ENCODE results near the gene MARK2.

Gene MARK2

DNA sequence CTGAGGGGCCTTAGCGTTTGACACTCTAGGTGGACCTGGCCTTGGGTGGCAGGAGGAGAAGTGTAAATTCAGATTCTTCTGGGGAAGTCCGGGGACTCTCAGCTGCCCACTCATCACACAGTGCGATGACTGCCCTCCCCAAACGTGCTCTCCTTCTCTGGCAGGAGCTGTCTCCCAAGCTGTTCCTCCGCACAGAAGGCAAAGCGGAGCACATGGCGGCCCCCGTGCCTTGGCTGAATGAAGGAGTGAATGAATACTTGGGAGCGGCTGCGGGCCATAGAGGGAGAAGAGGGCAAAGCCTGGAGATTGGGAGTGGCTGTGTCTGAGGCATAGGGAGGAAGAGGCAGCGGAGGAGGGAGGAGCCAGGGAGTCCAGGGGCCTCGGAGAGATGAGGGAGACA lies 93.0 kb downstream of the MARK2 start:
- Histone ChIP-seq H3K4me1 (no peaks in the 10 kb centered on the region), H3K4me2 (ENCODE audit: low read length) (no peak overlapping the region), H3K27me3 (ENCODE audit: control insufficient read depth, insufficient read depth, low read length) (no peaks in the 10 kb centered on the region), H2AFZ (no peak overlapping the region), H3K27ac (no peak overlapping the region), H3K9ac (no peak overlapping the region), H3K36me3 (ENCODE audit: control insufficient read depth, insufficient read depth, low read length) (no peaks in the 10 kb centered on the region), H3K79me2 (no peaks in the 10 kb centered on the region), H3K4me3 (ENCODE audit: low read depth, low read length) (no peak overlapping the region), H3K9me3 (ENCODE audit: control insufficient read depth, low read length) (no peaks in the 10 kb centered on the region)
- TF ChIP-seq, protein P1, sequence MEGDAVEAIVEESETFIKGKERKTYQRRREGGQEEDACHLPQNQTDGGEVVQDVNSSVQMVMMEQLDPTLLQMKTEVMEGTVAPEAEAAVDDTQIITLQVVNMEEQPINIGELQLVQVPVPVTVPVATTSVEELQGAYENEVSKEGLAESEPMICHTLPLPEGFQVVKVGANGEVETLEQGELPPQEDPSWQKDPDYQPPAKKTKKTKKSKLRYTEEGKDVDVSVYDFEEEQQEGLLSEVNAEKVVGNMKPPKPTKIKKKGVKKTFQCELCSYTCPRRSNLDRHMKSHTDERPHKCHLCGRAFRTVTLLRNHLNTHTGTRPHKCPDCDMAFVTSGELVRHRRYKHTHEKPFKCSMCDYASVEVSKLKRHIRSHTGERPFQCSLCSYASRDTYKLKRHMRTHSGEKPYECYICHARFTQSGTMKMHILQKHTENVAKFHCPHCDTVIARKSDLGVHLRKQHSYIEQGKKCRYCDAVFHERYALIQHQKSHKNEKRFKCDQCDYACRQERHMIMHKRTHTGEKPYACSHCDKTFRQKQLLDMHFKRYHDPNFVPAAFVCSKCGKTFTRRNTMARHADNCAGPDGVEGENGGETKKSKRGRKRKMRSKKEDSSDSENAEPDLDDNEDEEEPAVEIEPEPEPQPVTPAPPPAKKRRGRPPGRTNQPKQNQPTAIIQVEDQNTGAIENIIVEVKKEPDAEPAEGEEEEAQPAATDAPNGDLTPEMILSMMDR (IDR thresholded peaks at IDR 0.05) = no peak

DNA sequence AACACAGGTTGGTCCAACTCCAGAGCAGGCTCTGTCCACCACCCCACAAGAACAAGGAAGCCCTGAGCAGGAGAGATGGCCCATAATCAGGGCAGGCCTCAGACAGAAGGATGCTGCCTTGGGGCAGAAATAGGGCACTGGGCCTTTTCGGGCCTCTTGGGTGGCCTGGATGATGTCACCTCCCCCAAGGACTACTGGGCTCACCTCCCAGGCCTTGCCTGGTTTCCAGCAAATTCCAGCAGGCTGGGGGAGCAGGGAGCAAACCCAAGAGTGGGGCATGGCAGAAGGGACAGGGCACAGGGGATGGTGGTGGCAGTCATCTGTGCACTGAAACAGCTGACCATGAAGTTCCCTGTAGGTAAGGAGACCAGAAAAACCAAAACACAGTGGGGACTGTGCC lies 94.5 kb downstream of the MARK2 start:
- TF ChIP-seq, protein P1 (IDR thresholded peaks at IDR 0.05) = no peak
- H3K4me3 ChIP-seq (ENCODE audit: low read depth, low read length) = no peak overlapping the region
- no peaks in the 10 kb centered on the region for H3K4me1 ChIP-seq
- H3K9ac ChIP-seq = no peak overlapping the region
- H3K27me3 ChIP-seq (ENCODE audit: control insufficient read depth, insufficient read depth, low read length) = no peaks in the 10 kb centered on the region
- no peaks in the 10 kb centered on the region for H3K79me2 ChIP-seq
- no peak overlapping the region for H2AFZ ChIP-seq
- H3K27ac ChIP-seq = no peak overlapping the region
- no peak overlapping the region for H3K4me2 ChIP-seq (ENCODE audit: low read length)
- H3K36me3 ChIP-seq (ENCODE audit: control insufficient read depth, insufficient read depth, low read length) = no peaks in the 10 kb centered on the region
- no peaks in the 10 kb centered on the region for H3K9me3 ChIP-seq (ENCODE audit: control insufficient read depth, low read length)

DNA sequence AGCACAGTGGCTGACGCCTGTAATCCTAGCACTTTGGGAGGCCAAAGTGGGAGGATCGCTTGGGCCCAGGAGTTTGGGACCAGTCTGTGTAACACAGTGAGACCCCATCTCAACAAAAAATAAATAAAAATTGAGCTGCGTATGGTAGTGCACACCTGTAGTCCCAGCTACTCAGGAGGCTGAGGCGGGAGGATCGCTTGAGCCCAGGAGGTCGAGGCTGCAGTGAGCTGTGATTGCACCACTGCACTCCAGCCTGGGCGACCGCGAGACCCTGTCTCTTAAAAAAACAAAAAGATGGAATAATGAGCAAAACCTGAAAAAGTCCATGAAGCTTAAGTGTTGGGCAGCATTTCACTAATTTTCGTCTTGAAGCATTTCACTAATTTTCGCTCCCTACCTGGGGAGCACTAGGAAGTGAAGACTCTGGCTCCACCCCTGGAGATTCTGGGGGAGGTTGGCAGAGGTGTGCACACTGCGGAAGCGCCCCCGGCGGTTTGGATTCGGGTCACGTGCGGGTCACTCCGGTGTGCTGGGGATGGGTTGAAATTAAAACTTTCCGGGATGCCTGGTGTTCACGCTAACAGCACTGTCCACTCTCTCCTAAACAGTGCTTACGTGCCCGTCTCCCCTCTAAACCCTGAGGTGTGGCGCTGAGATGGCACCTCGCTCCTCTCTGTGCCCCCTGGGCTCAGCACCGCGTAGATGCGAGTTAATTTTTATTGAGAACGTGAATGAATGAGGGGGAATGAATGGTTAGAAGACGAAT lies 99.0 kb downstream of the MARK2 start:
- H3K4me3 ChIP-seq (ENCODE audit: low read depth, low read length) = peak overlapping the region; percentile 49
- H3K4me2 ChIP-seq (ENCODE audit: low read length) = peak overlapping the region; percentile 82
- peak overlapping the region; percentile 58 for H3K27ac ChIP-seq
- H2AFZ ChIP-seq = peak overlapping the region; percentile 79
- TF ChIP-seq, protein P1 (IDR thresholded peaks at IDR 0.05) = no peak
- H3K79me2 ChIP-seq = no peaks in the 10 kb centered on the region
- H3K9ac ChIP-seq = no peak overlapping the region
- no peaks in the 10 kb centered on the region for H3K9me3 ChIP-seq (ENCODE audit: control insufficient read depth, low read length)
- no peaks in the 10 kb centered on the region for H3K27me3 ChIP-seq (ENCODE audit: control insufficient read depth, insufficient read depth, low read length)
- no peaks in the 10 kb centered on the region for H3K36me3 ChIP-seq (ENCODE audit: control insufficient read depth, insufficient read depth, low read length)
- H3K4me1 ChIP-seq = peaks cover 3% of the 10 kb centered on the region

DNA sequence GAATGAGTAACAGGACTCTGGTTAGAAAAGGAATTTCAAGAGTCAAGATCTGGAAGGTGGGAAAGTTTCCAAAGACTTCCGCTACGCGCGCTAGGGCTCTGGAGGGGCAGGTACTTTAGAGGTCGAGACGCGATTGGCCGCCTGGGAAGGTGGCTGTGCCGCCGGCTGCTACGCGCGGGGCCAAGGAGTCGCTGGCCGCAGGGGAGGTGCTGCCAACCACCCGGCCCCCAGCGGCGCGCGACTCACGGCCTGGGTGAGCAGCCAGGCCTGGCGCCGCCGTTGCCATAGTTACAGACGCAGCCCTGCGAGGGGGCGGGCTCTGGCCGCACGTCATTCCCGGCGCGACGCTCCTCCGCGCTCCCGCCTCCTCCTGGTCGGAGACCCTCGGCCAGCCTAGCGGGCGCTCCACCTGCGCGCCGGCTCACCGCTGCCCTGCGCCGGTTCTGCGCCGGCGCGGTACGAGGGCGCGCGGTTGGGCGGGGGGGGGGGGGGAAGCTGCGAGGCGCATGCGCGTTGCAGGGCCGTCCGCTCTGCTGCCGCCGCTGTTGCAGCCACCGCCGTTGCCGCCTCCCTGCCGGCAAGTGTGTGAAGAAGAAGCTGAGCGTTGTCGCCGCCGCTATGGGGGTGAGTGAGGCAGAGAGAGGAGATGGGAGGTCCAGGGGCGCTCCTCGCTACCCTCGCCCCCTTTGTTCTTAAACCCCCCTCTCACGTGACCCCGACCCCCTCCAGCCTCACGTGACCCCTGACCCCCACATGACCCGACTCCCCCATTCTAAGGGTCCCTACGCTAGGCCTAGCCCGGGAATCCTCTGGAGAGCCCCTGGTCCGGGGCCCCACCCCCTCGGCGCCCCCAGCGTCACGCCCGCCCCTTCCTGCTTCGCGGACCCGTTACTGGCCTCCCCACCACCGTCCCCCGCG lies 99.8 kb downstream of the MARK2 start, which contains the start of gene NAA40:
Gene NAA40 (plus strand): TSS at position 524 of the 918 bp plus-strand sequence. CDS start 95 bp downstream, at position 619.
- no peaks in the 10 kb centered on the region for H3K36me3 ChIP-seq (ENCODE audit: control insufficient read depth, insufficient read depth, low read length)
- peaks cover 3% of the 10 kb centered on the region for H3K4me1 ChIP-seq
- H3K9ac ChIP-seq = peak within 1 kb of the TSS; percentile 37
- H2AFZ ChIP-seq = peak within 1 kb of the TSS; percentile 79
- H3K27ac ChIP-seq = peak within 1 kb of the TSS; percentile 58
- H3K4me3 ChIP-seq (ENCODE audit: low read depth, low read length) = peak within 1 kb of the TSS; percentile 62
- TF ChIP-seq, protein P1 (IDR thresholded peaks at IDR 0.05) = no peak
- no peaks in the 10 kb centered on the region for H3K27me3 ChIP-seq (ENCODE audit: control insufficient read depth, insufficient read depth, low read length)
- peak within 1 kb of the TSS; percentile 82 for H3K4me2 ChIP-seq (ENCODE audit: low read length)
- peaks cover 3% of the 10 kb centered on the region for H3K79me2 ChIP-seq
- H3K9me3 ChIP-seq (ENCODE audit: control insufficient read depth, low read length) = no peaks in the 10 kb centered on the region

Measured in parathyroid adenoma (tissue), 2 donors.